Activated CD4-positive, alpha-beta T cell treated with anti-CD3 and anti-CD28 coated beads, Interleukin-2, amount 50 U/mL, for 48 hours (primary cell): Measurements from ENCODE around the gene SLC25A47.
"Not testable (repeated sequence)": the region's sequence is repeated elsewhere in the genome, so short reads cannot be mapped to it uniquely, and the experiment has no call there.

Source experiments
- DNase-seq, 2 experiments: peaks; one replicate each; pipeline ENCODE4 v3.0.0-alpha.2; 2020

Gene SLC25A47

DNA sequence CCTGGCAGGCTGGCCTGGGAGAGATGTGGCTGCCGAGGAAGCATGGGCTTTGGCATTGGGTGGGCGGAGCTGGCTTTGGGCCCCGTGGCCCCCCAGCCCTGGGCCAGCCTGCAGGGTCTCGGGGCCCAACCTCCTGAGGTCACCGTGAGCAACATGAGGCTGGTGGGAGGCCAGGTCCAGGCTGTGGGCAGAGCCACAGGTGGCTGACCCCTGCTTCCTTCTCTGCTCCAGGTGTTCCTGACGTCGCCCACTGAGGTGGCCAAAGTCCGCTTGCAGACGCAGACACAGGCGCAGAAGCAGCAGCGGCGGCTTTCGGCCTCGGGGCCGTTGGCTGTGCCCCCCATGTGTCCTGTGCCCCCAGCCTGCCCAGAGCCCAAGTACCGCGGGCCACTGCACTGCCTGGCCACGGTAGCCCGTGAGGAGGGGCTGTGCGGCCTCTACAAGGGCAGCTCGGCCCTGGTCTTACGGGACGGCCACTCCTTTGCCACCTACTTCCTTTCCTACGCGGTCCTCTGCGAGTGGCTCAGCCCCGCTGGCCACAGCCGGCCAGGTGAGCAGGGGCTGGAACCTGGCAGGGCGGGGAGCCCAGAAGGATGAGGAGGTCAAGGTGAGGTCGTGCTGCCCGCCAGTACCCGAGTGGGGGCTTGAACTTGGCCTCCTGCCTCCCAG is 5.5 kb downstream of the SLC25A47 start:
- no peak for DNase-seq

DNA sequence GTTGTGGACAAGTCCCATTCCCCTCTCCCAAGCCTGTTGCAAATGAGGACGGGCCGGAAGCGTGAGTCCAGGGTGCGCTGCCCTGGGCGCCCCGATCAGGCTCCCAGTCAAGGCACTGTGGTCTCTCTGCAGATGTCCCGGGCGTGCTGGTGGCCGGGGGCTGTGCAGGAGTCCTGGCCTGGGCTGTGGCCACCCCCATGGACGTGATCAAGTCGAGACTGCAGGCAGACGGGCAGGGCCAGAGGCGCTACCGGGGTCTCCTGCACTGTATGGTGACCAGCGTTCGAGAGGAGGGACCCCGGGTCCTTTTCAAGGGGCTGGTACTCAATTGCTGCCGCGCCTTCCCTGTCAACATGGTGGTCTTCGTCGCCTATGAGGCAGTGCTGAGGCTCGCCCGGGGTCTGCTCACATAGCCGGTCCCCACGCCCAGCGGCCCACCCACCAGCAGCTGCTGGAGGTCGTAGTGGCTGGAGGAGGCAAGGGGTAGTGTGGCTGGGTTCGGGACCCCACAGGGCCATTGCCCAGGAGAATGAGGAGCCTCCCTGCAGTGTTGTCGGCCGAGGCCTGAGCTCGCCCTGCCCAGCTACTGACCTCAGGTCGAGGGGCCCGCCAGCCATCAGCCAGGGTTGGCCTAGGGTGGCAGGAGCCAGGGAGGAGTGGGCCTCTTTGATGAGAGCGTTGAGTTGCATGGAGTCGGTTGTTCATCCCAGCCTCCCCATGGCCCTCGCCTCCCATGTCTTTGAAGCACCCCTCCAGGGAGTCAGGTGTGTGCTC is 6.3 kb downstream of the SLC25A47 start:
- DNase-seq: no peak

DNA sequence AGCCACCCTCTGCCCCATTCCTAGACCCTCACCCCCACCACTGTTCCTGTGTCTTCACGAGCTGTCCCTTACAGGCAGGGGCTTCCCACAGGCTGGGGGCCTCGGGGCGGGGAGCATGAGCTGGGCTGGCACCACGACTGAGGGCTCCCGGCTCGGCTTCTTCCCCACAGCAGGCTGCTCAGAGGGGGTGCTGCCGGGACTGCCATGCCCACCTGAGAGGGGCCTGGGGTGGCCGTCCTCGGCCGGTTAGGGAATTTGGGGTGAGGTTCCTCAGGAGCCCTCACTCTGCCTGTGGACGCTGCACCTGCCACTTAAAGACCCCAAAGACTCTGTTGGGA is 6.8 kb downstream of the SLC25A47 start:
- DNase-seq: no peak

DNA sequence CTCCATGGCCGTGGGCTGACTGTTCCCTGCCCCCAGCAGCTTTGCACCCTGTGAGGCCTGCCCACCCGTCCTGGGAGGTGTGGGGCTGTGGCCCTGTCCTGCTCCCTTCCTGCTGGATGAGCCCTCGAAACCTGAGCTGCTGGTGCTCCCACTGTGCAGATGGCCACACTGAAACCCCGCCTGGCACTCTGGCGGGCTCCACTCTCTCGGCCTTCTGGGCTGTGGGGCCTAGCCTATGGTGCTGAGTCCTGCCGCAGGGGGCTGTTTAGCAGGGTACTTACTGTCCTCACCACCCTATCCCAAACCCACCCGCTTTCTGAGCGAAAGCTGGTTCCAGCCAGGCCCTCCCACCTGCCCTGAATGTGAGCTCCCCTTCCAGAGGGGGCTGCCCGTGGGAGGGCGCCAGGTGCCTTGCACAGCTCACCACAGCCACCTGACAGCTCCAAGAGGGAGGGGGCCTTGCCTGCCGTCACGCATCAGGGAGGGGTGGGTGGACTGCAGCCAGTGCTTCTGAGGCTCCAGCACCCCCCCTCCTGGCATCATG is 7.3 kb downstream of the SLC25A47 start:
- no peak for DNase-seq

DNA sequence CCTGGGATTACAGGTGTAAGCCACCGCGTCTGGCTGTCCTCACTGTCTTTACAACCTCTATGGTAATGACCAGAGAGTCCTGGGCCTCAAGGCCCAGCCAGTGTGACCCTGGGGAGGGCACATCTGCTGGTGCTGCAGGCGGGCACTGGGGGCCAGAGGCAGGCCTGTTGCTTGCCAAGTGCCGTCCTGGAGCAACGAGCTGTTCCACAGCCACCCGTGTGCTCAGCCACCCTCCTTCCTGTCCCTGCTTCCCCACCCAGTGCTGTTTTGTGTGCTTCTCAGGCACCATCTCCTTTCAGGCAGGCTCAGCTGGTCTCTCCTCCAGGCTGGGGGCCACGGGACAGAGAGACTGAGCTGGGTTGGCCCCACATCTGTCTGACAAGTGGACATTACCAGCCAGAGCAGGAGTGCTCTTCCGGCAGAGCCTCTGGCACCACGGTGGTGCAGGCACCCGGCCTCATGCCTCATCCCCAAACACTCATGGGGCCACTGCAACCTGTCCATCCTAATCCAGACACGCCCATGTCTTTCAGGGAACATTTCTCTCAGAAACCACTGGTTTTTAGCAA is 9.0 kb downstream of the SLC25A47 start:
- DNase-seq: no peak

DNA sequence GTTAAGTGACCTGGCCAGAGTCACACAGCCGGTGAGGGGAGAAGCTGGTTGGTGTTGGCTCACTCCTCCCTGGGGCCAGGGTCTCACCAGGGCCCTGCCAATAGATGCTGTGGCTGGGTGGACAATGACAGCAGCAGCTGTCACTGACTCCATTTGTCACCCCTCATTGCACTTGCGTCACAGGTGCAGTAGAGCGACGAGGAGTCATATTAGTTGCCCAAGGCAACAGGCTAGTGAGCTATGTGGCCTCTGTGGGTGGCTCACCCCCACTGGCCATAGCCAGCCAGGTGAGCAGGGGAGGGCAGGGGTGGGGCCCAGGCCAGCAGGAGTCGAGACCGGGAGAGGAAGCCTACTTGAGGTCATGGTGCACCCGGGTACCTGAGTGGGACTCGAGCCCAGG is 9.7 kb downstream of the SLC25A47 start:
- no peak for DNase-seq

DNA sequence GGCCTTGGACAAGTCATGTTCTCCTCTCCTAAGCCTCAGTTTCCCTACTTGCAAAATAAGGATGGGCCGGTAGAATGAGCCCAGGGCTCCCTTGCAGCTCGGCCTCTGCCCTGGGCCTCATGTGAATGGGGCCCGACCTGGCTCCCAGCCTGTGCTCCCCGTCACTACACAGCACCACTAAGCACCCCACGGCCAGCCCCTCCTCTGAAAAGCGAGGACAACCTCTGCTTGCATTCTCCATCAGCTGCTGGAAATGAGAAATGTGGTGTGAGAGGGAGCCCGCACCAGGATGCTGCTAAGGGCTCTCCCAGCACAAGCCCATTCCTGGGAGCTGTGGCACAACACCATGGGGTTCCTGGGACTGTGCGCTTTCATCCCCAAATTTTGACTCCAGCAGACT is 10.2 kb downstream of the SLC25A47 start:
- no peak for DNase-seq

DNA sequence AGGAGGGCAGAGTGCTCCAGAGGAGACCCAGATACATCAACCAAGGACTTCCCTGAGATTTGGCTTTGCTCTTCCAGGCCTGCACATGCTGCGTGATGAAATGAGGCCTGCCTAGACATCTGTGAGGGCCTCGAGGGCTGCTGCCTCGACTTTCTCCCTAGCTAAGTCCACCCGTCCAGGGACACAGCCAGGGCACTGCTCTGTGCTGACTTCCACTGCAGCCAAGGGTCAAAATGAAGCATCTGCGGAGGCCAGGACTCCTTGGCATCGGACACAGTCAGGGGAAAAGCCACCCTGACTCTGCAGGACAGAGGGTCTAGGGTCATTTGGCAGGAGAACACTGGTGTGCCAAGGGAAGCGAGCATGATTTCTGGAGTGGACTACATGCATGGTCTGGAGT is 10.7 kb downstream of the SLC25A47 start:
- no peak for DNase-seq

DNA sequence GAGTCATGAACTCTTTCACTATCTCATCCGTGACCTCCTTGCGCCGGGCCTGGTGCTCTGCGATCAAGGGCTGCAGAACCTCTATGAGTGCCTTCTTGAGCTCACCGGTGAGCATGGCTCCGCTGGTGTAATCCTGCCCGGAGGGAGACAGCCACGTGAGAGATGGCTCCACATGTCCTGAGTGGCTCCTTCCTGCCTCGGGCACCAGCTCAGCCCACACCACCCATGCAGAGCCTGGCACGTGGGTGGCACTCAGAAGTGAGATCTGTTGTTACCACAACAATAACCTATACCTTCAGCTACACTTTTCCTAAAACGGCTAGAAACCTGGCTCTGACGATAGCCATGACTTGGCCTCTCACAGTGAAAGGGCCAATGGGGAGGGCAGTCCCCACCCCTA is 11.8 kb downstream of the SLC25A47 start:
- DNase-seq: no peak

DNA sequence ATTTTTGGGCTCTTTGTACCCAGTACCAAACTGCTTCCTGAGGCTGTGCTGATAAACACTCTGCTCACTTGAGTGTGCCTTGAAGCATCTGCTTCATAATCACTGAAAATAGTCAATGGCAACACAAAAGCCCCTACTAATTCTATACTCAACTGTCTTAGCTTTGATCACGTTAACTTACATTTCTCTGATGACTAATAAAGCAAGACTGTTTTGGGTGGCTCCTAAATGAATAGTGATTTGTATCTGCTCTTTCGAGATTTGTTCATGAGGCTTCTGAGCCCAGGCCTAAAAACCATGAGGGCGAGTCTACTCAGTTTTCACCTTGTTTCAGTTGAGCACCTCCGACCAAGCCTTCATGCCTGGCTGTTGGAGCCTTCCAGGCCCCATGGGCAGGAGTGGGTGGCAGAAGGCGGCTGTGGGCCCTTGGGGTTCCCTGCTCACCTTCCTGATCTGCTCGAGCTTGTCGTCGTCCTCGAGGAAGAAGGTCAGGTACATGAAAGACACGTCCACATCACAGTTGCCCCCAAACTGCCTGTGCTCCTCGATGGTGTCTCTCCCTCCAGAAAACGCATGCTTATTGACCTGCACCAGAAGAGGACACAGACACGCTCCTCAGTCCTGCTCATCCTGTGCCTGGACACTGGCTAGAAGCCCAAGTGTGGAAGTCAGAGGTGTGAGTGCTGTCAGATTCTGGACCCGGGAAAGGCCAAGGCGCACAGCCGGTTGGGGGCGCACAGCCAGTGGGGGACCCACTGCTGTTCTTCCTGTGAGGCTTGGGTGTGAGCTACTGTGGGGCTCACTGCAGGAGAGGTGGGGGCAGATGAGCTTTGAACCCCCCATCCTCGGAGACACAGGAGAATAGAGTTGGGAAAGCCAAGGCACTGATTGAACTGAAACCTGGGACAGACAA is 13.7 kb downstream of the SLC25A47 start:
- DNase-seq: no peak

DNA sequence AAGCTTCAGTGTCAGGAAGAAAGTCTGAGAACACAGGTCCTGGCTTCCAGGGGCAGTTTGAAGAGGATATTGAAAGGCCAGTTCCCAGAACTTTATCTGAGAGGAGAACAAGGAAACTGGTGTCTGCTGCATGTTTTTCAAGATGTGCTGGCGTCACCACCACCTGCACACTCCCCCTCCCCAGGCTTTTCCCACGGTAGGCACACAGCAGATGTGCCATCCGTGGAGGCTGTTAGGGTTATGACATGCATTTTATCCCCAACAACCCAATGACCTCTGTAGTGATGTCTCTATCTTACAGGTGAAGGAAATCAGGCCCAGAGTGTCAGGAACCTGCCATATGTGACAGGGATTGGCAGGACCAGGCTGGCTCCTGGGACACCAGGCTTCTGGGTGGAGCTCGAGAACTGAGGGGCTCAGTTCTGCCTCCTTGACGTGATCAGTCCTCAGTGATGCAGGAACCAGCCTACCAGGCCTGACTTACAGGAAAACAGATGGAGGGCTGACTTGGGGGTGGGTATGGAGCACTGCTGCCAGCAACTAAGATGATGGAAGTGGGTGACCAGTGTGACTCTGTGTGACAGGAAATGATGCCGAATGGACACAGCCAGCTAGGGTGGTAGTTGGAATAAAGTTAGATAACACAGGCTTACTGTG is 16.8 kb downstream of the SLC25A47 start:
- DNase-seq: no peak

DNA sequence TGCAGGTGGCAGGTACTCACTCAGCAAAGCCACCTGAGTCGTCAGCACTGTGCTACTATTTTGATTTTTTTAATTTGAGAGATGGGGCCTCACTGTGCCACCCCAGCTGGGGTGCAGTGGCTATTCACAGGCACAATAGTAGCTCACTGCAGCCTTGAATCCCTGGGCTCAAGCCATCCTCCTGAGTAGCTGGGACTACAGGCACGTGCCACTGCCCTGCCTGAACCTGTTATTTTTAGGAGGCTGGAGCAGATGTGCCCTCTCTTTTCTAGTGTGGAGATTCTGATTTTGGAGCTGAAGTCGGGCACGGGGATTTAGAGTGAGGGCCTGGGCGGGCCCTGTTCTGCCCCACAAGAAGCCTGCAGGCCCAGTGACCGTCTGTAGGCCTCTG is 17.3 kb downstream of the SLC25A47 start:
- DNase-seq: no peak

DNA sequence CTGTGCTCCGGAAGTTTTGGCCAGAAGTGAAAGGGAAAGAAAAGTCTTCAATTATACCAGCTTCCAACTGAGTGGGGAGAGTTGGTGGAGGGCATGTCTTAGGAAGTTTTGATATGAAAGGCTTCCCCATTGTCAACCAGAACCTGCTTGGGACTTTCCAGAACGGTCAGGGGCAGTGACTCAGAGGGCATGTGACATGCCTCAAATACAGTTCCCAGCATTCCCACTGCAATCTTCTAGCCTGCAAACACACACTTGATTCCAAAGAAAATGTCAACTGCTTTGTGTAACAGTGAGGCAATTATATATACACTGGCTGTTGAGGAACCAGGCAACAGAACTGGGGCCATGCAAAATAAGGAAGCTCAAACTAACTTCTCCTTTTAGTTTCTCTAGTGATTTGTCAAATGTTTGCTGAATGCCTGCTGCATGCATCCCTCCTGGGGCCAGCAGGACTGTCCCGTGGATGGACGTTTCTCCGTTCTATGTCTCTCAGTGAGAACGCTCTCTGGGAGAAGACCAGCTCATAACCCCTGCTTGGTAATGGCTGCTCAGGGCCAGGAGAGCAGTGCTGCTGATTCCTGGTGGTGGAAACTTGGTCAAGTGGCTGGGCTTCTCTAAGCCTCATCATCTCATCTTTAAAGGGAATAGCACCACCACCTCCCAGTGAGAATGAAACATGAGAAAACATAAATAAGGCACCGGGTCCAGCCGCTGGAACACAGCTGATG is 18.3 kb downstream of the SLC25A47 start:
- peak; percentile 27 to 42 for DNase-seq

DNA sequence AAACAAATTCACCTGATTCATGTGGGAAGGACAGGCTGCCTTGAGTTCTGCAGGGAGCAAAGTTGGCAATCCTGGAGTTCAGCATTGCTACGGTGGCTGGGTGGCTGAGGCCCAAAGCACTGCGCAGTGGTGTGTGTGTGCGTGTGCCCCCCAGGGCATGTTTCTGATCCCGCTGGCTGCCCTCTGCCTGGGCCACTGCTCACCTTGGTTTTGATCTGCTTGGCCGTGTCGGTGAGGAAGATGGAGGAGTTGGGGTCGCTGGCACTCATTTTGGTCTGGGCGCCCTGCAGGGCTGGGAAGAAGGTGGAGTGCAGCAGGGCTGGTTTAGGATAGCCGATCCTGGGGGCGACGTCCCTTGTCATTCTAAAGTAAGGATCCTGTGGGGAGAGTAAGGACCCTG is 19.1 kb downstream of the SLC25A47 start:
- DNase-seq: no peak

DNA sequence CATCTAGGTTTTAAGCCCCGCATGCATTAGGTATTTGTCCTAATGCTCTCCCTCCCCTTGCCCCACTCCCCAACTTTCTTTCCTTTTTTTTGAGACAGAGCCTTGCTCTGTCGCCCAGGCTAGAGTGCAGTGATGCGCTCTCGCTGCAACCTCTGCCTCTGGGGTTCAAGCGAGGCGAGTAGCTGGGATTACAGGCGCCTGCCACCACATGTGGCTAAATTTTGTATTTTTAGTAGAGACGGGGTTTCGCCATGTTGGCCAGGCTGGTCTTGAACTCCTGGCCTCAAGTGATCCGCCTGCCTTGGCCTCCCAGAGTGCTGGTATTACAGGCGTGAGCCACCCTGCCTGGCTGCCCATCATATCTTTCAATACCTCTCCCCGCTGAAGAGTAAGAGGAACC is 19.7 kb downstream of the SLC25A47 start:
- not testable (repeated sequence) for DNase-seq

DNA sequence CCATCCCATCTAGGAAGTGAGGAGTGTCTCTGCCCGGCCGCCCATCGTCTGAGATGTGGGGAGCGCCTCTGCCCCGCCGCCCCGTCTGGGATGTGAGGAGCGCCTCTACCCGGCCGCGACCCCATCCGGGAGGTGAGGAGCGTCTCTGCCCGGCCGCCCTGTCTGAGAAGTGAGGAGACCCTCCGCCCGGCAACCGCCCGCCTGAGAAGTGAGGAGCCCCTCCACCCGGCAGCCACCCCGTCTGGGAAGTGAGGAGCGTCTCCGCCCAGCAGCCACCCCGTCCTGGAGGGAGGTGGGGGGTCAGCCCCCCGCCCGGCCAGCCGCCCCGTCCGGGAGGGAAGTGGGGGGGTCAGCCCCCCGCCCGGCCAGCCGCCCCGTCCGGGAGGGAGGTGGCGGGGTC is 21.5 kb downstream of the SLC25A47 start:
- DNase-seq: not testable (repeated sequence)

DNA sequence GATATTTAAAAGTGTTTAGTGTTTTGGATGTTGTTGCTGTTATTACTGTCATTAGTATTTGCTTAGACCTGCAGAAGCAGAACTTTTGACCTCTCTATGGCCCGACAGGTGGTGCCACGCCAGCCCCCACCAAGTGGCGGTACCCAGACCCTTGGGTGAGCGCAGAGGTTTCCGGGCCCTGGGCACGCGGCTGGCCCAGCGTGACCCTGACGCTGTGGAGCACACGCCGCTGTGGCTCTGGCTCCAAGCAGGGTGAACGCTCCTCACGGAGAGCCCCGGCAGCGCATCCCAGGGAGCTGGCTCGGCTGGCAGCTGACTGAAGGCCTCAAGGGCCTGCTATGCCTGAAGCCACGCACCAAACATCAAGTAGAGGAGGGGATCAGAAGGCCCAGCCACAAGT is 22.6 kb downstream of the SLC25A47 start:
- no peak for DNase-seq

DNA sequence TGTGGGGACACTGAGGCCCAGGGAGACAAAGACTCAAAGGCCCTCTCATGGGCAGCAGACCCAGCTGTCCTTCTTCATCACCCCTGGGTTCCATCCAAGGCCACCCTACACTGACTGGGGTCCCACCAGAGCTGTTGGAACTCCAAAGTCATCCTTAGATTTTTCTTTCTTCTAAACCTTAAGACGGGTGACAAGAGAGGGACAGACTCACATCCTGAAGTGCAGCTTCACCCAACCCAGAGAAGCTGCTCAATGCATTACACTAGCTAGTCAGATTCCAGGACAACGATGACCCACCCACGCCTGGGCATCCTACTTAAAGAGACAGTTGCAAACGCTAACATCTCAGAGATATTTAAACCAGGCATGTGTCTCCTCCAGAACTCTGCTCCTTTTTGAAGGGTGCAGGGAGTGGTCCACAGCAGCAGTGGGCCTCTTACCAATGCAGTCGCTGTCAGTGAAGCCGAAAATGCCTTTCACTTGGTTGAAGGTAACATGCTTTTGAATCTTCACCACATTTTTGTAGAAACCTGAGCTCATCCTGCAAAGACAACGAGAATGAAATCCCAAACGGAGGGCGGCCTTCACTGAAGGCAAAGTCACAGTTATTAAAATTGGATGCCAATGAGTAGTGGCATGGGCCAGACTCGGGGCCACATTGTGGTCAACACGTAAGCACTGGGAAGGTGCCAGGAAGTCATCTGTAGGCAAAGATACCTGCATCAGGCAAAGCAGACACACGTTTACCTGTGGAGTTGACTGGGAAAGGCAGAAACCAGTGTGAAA is 23.4 kb downstream of the SLC25A47 start:
- no peak for DNase-seq

DNA sequence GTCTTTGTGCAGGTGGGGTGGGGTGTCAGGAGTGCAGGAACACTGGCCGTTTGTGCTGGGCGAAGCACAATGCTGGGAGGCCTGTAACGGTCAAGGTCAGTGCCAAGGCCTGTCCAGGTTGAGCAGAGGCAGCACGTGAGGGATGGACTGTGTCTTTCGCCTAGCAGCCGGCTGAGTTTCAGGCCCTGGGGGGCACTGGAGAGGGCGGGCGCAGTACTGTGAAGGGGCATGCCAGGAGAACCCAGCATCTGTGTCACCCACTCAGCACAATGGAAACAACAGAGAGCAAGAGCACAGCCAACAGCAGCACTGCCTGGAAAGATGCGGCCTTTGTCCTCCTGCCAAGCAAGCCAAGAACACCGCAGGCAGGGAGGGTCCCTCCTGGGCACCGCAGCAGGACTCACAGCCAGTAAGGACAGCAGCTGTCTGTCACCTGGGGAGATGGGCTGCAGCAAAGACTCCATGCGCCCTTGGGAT is 25.2 kb downstream of the SLC25A47 start:
- no peak for DNase-seq

DNA sequence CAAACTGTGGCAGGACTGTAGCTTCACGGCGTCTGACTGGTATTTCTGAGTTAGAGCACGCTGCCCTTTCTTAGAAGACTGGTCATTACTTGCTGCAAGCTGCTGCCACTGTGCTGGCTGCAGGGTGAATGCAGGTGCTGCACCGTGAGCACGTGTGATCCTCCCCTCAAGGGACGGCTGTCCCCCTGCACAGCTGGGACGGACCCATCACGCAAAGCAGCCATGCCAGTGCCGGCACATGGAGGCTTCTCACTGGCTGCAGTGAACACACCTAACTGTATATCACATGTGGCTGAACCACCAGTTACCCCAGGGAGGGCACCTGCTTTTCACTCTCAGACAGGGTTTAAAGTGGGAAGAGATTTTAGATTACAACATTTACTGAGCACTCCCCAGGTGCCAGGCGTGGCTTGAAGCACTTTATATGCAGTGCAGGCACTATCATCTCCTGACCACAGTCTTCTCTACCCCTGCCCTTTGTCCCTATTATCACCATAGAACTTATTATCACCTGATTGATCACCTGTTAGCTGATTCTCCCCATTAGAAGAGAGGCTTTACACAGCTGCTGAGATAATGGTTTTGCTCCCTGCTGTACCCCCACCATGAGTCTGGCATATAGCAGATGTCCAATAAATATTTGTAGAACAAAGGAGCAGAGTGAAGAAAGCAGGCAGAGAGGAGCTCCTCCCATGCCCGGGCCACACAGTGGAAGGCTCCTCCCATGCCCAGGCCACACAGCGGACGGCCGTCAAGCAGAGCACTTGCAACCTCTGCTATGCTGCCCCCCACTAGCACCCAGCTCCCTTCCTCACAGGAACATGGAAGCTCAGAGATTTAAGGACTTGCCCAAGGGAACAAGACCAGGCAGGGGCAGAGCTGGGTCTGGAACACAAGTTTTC is 25.9 kb downstream of the SLC25A47 start:
- DNase-seq: no peak
